Small intestine (tissue), 7 donors: Measurements from ENCODE around the gene PLSCR1. TPM values are rescaled to one million over a fixed set of nuclear protein-coding genes. Genes with fewer than 3 reads are reported as not detected.
A peak's percentile ranks its signal among the peaks of the same experiment; 100 is the strongest.

Experiments used
- DNase-seq, 2 donors: peaks; one replicate each; pipeline versions ENCODE4 v3.0.0 to v3.0.0-alpha.2; 2013
- FAIRE-seq: peaks from 2 replicates; lab custom pipeline; 2012; peaks lifted over from hg19 to GRCh38; lab: Jason Lieb, UNC
- H3K27ac ChIP-seq, 3 donors: one replicate each; pipeline ENCODE4 v1.5.1; 2013; ENCODE audit warnings: low read length in 2 of 3, mild to moderate bottlenecking in 2 of 3, control low read depth in 1 of 3, inconsistent platforms in 1 of 3, low read depth in 1 of 3, moderate library complexity in 1 of 3
- H3K27me3 ChIP-seq, 3 donors: one replicate each; pipeline ENCODE4 v1.6.1; 2013; ENCODE audit warnings: low read length in 3 of 3, inconsistent platforms in 1 of 3; ENCODE audit not compliant: control insufficient read depth in 3 of 3, insufficient read depth in 3 of 3
- H3K36me3 ChIP-seq, 3 donors: one replicate each; pipeline ENCODE4 v1.6.1; 2013; ENCODE audit warnings: low read length in 3 of 3, inconsistent platforms in 1 of 3, low read depth in 1 of 3, mild to moderate bottlenecking in 1 of 3, moderate library complexity in 1 of 3; ENCODE audit not compliant: control insufficient read depth in 3 of 3, insufficient read depth in 2 of 3
- H3K4me1 ChIP-seq, 3 donors: one replicate each; pipeline ENCODE4 v1.6.1; 2013; ENCODE audit warnings: low read length in 2 of 3, inconsistent platforms in 1 of 3, low read depth in 1 of 3, mild to moderate bottlenecking in 1 of 3, moderate library complexity in 1 of 3; ENCODE audit not compliant: control insufficient read depth in 3 of 3, insufficient read depth in 2 of 3
- H3K4me3 ChIP-seq, 3 donors: one replicate each; pipeline ENCODE4 v1.5.1; 2013; ENCODE audit warnings: low read length in 3 of 3, control low read depth in 1 of 3, inconsistent platforms in 1 of 3, low read depth in 1 of 3, mild to moderate bottlenecking in 1 of 3, moderate library complexity in 1 of 3
- H3K9me3 ChIP-seq, 2 donors: one replicate each; pipeline ENCODE4 v1.6.1; 2013; ENCODE audit warnings: low read depth in 1 of 2, low read length in 1 of 2; ENCODE audit not compliant: control insufficient read depth in 2 of 2, insufficient read depth in 1 of 2
- WGBS, 3 donors: extraction: QIAGEN DNeasy Blood & Tissue Kit; methylation state at CpG; one replicate each; pipeline ENCODE4 v1.1.7; 2013; 5-methylcytosine and 5-hydroxymethylcytosine counted together
- polyA plus RNA-seq, 4 donors: library from polyadenylated mRNA; stranded (reverse) in 3 of 4; unstranded in 1 of 4; fragments of 200-250 nt in 3 of 4; fragments of 120-200 nt in 1 of 4; gene quantifications; one replicate each; pipeline versions ENCODE4 v1.2.1 to v1.2.3, GENCODE V29; 2013
- donor health status: healthy with polysubstance abuse.
- donor health status: control.
- donor health status: control.
- donor health status: Bipolar disorder and iron deficiency.
- donor health status: healthy.

The PLSCR1 gene
- polyA plus RNA-seq, 4 donors: 37.6 to 92.5 (median 56.0) TPM

DNA sequence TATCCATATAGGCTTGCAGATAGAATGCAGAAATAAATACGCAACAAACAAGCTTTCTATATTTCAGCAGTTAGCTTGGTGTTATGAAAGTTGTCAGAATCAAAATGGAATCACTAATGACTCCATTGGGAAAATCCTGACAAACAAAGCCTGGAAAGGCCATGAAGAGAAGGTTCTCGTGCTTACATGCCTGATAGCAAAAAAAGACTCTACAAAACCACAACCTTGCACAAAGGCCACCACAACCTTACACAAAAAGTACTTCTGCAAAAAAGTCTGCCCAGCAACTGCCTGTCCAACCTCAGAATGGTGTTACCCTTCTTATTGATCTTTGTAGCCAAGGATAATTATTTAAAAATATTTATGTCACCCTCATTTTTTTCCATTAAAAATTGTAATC is 14.4 kb upstream of the PLSCR1 start:
- FAIRE-seq: no peak
- Histone ChIP-seq H3K9me3 (no peaks in the 10 kb centered on the region), H3K27ac (no peak overlapping the region), H3K4me1 (no peaks in the 10 kb centered on the region), H3K36me3 (no peaks in the 10 kb centered on the region), H3K27me3 (no peaks in the 10 kb centered on the region), H3K4me3 (no peak overlapping the region)
- DNase-seq: no peak
- WGBS, 3 donors: 58 to 86% (median 81%) methylated on average over 2 of the region's 2 CpGs

GRCh38 chr3:146557745-146558144 is 13.3 kb upstream of the PLSCR1 start:
- FAIRE-seq (no peak), DNase-seq (no peak)
- 76 to 82% (median 81%) methylated on average over 4 of the region's 4 CpGs for WGBS, 3 donors
- Histone ChIP-seq H3K27ac (no peak overlapping the region), H3K9me3 (no peaks in the 10 kb centered on the region), H3K4me3 (no peak overlapping the region), H3K4me1 (no peaks in the 10 kb centered on the region), H3K36me3 (no peaks in the 10 kb centered on the region), H3K27me3 (no peaks in the 10 kb centered on the region)

- Histone ChIP-seq H3K36me3 (no peaks in the 10 kb centered on the region), H3K27me3 (no peaks in the 10 kb centered on the region), H3K9me3 (no peaks in the 10 kb centered on the region), H3K27ac (no peak overlapping the region), H3K4me3 (no peak overlapping the region), H3K4me1 (no peaks in the 10 kb centered on the region)
- no peak for FAIRE-seq
- WGBS, 3 donors: 93 to 96% (median 95%) methylated on average over 3 of the region's 3 CpGs
- DNase-seq: no peak
Observed at GRCh38 chr3:146555311-146555710, 10.9 kb upstream of the PLSCR1 start.

DNA sequence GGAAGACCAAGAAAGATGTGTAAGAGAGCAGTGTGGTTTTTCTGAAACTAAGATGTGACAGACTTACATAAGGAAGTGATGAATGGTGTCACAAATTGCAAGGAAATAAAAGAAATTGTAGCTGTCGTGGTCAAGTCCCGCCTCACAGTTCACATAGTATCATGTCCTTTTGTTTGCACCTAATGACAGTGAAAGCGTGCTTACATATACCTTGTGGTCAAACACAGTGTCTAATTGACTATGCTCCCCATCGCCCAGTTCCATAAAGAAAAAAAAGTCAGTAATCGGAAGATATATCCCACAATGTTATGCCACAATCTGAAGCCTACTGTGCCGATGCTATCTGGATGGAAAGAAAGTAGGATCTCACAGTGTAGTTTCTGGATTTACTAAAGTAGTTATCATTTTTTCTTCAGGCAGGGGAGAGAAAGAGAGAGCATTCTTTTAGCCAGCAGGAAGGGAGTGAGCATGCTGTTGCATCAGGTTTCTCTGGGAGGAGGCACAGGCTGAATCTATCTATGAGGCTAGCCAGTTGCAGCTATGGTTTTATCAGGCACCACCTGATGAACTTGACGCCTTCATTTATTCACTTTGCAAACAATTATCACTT is 9.8 kb upstream of the PLSCR1 start:
- Histone ChIP-seq H3K4me1 (no peaks in the 10 kb centered on the region), H3K27me3 (no peaks in the 10 kb centered on the region), H3K4me3 (no peak overlapping the region), H3K27ac (no peak overlapping the region), H3K9me3 (no peaks in the 10 kb centered on the region), H3K36me3 (no peaks in the 10 kb centered on the region)
- FAIRE-seq: no peak
- whole genome bisulfite sequencing, 3 donors: 78 to 87% (median 83%) methylated on average over 7 of the region's 7 CpGs
- no peak for DNase-seq

DNA sequence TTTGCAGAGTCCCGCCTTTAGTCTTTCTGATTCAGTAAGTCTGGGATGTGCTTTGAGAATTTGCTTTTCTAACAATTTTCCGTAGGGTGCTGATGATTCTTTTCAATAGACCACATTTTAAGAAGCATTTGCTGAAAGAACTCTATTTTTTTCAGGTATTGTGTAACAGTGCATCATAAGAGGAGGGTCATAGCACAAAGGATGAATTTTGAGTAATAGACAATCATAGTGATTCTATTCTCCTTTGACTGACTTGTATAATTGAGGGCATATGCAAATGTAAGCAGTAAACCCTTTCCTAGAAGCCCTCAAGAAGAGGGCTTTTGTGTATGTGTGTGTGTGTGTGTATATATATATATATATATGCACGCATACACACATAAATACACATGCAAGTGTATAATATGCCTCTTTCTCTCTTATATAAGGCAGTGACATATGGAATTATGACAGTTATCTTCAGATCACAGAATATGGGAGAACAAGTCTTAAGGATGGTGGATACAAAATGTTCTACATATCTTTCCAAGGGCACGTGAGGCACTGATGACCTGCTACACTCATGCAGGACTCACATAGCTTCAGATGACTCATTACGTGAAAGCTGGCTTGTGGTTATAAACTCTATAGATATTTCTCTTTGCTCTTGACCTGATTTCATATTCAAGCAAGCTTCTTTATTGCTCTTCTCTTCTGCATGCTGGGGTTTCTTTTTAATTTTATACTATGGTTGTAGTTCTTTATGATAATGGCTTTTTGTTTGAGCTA is 6.5 kb upstream of the PLSCR1 start:
- FAIRE-seq (no peak), DNase-seq (peak; percentile 19 to 57)
- Histone ChIP-seq H3K4me1 (no peaks in the 10 kb centered on the region), H3K27me3 (no peaks in the 10 kb centered on the region), H3K9me3 (no peaks in the 10 kb centered on the region), H3K27ac (no peak overlapping the region), H3K4me3 (no peak overlapping the region), H3K36me3 (no peaks in the 10 kb centered on the region)
- 74 to 77% (median 75%) methylated on average over 5 of the region's 5 CpGs for whole genome bisulfite sequencing, 3 donors

DNA sequence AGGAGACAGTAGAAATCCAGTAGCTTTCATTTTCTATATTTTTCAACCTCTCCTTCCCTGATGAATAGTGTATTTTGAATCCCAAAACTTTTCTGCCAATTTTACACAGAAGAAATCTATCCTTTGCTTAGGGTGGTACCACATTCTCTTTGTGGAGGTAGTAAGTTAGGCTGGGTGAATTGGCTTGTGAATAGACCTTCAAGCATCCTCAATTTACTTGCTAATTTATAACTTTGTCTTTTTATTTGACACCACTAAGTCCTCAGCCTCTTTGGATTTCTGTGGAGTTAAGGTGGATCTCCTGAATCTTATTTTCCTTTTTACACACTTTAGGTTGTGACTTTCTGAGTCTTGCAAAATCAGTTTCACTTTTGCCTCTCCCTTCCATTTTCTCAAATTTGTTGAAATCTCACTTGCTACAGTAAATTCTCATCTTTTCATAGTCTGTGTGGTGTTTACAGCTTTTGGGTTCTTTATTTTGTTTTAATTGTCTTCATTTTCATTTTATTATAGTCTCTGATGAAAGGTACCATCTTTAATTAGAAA is 5.7 kb upstream of the PLSCR1 start:
- Histone ChIP-seq H3K4me3 (no peak overlapping the region), H3K27me3 (no peaks in the 10 kb centered on the region), H3K36me3 (no peaks in the 10 kb centered on the region), H3K9me3 (no peaks in the 10 kb centered on the region), H3K4me1 (no peaks in the 10 kb centered on the region), H3K27ac (no peak overlapping the region)
- FAIRE-seq (no peak), DNase-seq (no peak)

DNA sequence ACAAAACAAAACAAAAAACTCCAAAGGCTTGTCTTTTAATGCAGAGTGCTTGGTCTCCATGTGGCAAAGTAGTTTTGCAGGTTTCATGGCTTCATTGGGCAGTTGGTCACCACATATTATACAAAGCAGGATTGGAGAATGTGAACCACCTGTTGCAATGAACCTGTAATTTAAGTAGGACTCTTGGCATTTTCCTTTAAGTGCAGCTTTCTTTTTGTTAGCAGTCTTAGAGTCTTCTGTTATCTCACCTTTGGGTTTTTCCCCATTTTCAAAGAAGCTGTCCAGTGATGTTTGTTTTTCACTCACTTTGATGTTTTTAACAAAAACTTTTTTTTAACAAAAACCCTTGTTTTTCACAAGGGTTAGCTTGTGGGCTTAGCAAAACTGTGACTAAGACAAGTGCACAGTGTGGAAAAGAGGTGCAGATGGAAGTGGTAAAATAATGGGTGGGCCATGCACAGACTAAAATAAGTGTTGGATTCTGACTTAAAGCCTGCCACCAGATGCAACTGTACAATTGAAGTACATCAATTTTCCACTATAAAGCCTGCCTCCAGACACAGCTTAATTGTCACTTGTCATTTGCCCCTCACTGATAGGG is 2.9 kb upstream of the PLSCR1 start:
- Histone ChIP-seq H3K4me3 (no peak overlapping the region), H3K27ac (no peak overlapping the region), H3K4me1 (peaks cover 0 to under 1% (median 0%) of the 10 kb centered on the region in 3 donors), H3K27me3 (no peaks in the 10 kb centered on the region), H3K36me3 (no peaks in the 10 kb centered on the region), H3K9me3 (no peaks in the 10 kb centered on the region)
- FAIRE-seq: no peak
- DNase-seq: no peak

DNA sequence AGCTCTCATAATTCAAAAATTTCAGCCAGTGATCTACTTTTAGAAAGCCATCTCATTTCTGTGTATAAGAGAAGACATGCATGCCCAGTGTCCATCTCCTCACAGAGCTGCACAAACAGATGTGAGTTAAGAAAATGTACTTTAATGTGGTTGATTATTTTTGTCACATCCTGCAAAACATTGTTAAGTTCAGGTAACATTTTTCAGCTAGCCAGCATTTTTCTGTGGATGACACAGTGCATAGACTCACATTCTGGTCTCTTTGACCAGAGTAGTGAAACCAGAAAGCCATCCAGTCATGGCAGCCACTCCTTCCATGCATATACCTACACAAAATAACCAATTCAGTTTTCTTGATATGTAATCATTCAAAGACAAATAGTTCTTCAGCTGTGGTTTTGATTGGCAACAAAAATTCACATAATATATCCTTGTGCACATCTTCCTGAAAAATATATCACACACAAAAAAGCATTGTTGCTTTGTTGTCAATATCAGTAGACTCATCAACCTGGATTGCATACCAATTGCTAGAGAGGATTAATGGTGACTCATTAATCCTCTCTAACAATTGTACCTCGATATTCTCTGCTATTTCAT is 2.1 kb upstream of the PLSCR1 start:
- no peak overlapping the region for H3K4me3 ChIP-seq
- H3K9me3 ChIP-seq: no peaks in the 10 kb centered on the region
- 5 to 50% (median 32%) methylated on average over 1 of the region's 1 CpG for whole genome bisulfite sequencing, 3 donors
- peaks cover 3 to 8% (median 7%) of the 10 kb centered on the region in 3 donors for H3K4me1 ChIP-seq
- H3K27me3 ChIP-seq: no peaks in the 10 kb centered on the region
- no peak overlapping the region for H3K27ac ChIP-seq
- FAIRE-seq (no peak), DNase-seq (no peak)
- H3K36me3 ChIP-seq: no peaks in the 10 kb centered on the region
